Hepatocyte (in vitro differentiated cells): ENCODE measurements around the gene UNC5A. TPM values are rescaled to one million over a fixed set of nuclear protein-coding genes. Genes with fewer than 3 reads are reported as not detected.

Experiments
- DNase-seq: peaks from one replicate; pipeline ENCODE4 v3.0.0-alpha.2; 2016; ENCODE audit warnings: low spot score
- H2AFZ ChIP-seq: fragments of 200-600 bp; sonication (generic); 2 replicates; pipeline ENCODE4 v1.6.0; 2016; ENCODE audit warnings: antibody characterized with exemption, mild to moderate bottlenecking
- H3K27ac ChIP-seq: fragments of 200-600 bp; sonication (generic); 2 replicates; pipeline ENCODE4 v1.5.1; 2016; ENCODE audit warnings: mild to moderate bottlenecking
- H3K27me3 ChIP-seq: fragments of 200-600 bp; sonication (generic); 2 replicates; pipeline ENCODE4 v1.6.1; 2016
- H3K36me3 ChIP-seq: fragments of 200-600 bp; sonication (generic); replicated peaks from 2 replicates; pipeline ENCODE4 v1.5.1; 2016; ENCODE audit warnings: low read depth; ENCODE audit not compliant: insufficient read depth
- H3K4me1 ChIP-seq: fragments of 200-600 bp; sonication (generic); 2 replicates; pipeline ENCODE4 v1.5.1; 2016; ENCODE audit warnings: mild to moderate bottlenecking, moderate library complexity; ENCODE audit not compliant: insufficient read depth
- H3K4me2 ChIP-seq: fragments of 200-600 bp; sonication (generic); 2 replicates; pipeline ENCODE4 v1.6.0; 2016
- H3K4me3 ChIP-seq: fragments of 200-600 bp; sonication (generic); 2 replicates; pipeline ENCODE4 v1.5.1; 2016; ENCODE audit warnings: mild to moderate bottlenecking
- H3K79me2 ChIP-seq: fragments of 200-600 bp; sonication (generic); 2 replicates; pipeline ENCODE4 v1.6.0; 2017; ENCODE audit warnings: mild to moderate bottlenecking
- H3K9me2 ChIP-seq: fragments of 200-600 bp; sonication (generic); replicated peaks from 2 replicates; pipeline ENCODE4 v1.6.0; 2017; ENCODE audit warnings: mild to moderate bottlenecking; ENCODE audit not compliant: insufficient read depth
- H3K9me3 ChIP-seq: fragments of 200-600 bp; sonication (generic); 2 replicates; pipeline ENCODE4 v1.5.1; 2016; ENCODE audit warnings: low read depth, mild to moderate bottlenecking
- H4K20me1 ChIP-seq: fragments of 200-600 bp; sonication (generic); 2 replicates; pipeline ENCODE4 v1.6.0; 2016; ENCODE audit warnings: mild to moderate bottlenecking; ENCODE audit not compliant: insufficient read depth, poor library complexity, severe bottlenecking
- EZH2 ChIP-seq: fragments of 200-600 bp; sonication (generic); IDR thresholded peaks from 2 replicates; pipeline ENCODE4 v1.6.1; 2016; ENCODE audit warnings: antibody characterized with exemption, mild to moderate bottlenecking, borderline replicate concordance
- EZH2phosphoT487 ChIP-seq: fragments of 200-600 bp; sonication (generic); IDR thresholded peaks from one replicate; pipeline ENCODE4 v1.6.1; 2018; ENCODE audit warnings: antibody characterized with exemption, mild to moderate bottlenecking, low read depth, moderate library complexity; ENCODE audit not compliant: unreplicated experiment, severe bottlenecking
- WGBS: methylation state at CpG from one replicate; pipeline ENCODE4 v1.1.6; 2016; ENCODE audit warnings: low lambda C conversion rate; ENCODE audit errors: missing lambda C conversion rate; 5-methylcytosine and 5-hydroxymethylcytosine counted together
- polyA plus RNA-seq: library from polyadenylated mRNA; unstranded; fragments of >200 nt; fragmentation: Nextera tagmentation; extraction: Ambion mirVana; gene quantifications from 2 replicates; pipeline ENCODE4 v1.2.1, GENCODE V29; 2016
- total RNA-seq: library from RNA; depleted of rRNA; stranded (reverse); fragments of >200 nt; gene quantifications from 2 replicates; pipeline ENCODE4 v1.2.3, GENCODE V29; 2014
- TF ChIP-seq, protein P1 (sequence below): fragments of 200-600 bp; sonication (generic); IDR thresholded peaks from 2 replicates; pipeline ENCODE4 v1.5.1; 2016; ENCODE audit warnings: antibody characterized with exemption, mild to moderate bottlenecking; ENCODE audit not compliant: poor library complexity

The UNC5A gene
- total and polyA plus RNA-seq, 2 experiments from 2014 or later, result 0.10 to 1.1 TPM

DNA sequence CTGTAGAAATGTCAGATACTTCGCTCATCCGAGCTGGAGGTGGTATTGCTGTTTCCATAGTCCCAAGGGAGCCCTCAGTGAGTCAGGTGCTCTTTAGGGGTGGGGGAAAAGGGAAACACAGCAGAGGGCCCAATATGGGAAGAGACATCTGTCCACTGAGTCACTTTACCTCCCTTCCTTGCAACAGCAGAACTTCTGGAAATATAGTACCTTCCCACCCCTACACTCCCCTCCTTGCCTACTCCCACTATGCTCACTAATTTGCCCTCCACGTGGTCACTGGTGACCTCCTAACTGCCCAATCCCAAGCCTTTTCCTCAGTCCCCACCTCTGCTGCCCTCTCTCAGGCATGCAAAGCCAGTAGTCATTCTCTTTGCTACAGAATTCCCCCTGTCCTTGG lies 86.9 kb downstream of the UNC5A start:
- H4K20me1 ChIP-seq, result no peaks in the 10 kb centered on the region
- H3K9me3 ChIP-seq, result no peaks in the 10 kb centered on the region
- H3K4me3 ChIP-seq, result no peak overlapping the region
- H2AFZ ChIP-seq, result no peak overlapping the region
- 82% methylated on average over 3 of the region's 3 CpGs for WGBS
- no peak overlapping the region for H3K27ac ChIP-seq
- H3K36me3 ChIP-seq, result no peaks in the 10 kb centered on the region
- H3K9me2 ChIP-seq, result no peaks in the 10 kb centered on the region
- no peaks in the 10 kb centered on the region for H3K4me1 ChIP-seq
- H3K79me2 ChIP-seq, result no peaks in the 10 kb centered on the region
- no peaks in the 10 kb centered on the region for H3K27me3 ChIP-seq
- no peak overlapping the region for H3K4me2 ChIP-seq
- no peak for TF ChIP-seq EZH2phosphoT487
- no peak for TF ChIP-seq EZH2
- TF ChIP-seq, protein P1, sequence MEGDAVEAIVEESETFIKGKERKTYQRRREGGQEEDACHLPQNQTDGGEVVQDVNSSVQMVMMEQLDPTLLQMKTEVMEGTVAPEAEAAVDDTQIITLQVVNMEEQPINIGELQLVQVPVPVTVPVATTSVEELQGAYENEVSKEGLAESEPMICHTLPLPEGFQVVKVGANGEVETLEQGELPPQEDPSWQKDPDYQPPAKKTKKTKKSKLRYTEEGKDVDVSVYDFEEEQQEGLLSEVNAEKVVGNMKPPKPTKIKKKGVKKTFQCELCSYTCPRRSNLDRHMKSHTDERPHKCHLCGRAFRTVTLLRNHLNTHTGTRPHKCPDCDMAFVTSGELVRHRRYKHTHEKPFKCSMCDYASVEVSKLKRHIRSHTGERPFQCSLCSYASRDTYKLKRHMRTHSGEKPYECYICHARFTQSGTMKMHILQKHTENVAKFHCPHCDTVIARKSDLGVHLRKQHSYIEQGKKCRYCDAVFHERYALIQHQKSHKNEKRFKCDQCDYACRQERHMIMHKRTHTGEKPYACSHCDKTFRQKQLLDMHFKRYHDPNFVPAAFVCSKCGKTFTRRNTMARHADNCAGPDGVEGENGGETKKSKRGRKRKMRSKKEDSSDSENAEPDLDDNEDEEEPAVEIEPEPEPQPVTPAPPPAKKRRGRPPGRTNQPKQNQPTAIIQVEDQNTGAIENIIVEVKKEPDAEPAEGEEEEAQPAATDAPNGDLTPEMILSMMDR, result no peak
- DNase-seq, result no peak

- DNase-seq, result no peak
- no peak for TF ChIP-seq EZH2phosphoT487
- Histone ChIP-seq H3K27ac (no peak within 1 kb of the TSS), H2AFZ (no peak within 1 kb of the TSS), H3K36me3 (no peaks in the 10 kb centered on the region), H3K9me3 (no peaks in the 10 kb centered on the region), H3K4me3 (no peak within 1 kb of the TSS), H3K27me3 (no peaks in the 10 kb centered on the region), H3K4me2 (no peak within 1 kb of the TSS), H3K79me2 (no peaks in the 10 kb centered on the region), H4K20me1 (no peaks in the 10 kb centered on the region), H3K9me2 (no peaks in the 10 kb centered on the region), H3K4me1 (no peaks in the 10 kb centered on the region)
- 91% methylated on average over 9 of the region's 9 CpGs for WGBS
These were observed 89.0 kb downstream of the UNC5A start, which contains the start of gene HK3 for GRCh38 chr5:176899296-176899891. Gene HK3 (minus strand): TSS chr5:176899346. CDS start chr5:176896159, 3,187 bp downstream.

GRCh38 chr5:176899946-176900779 lies 89.8 kb downstream of the UNC5A start:
- no peak overlapping the region for H3K27ac ChIP-seq
- DNase-seq, result no peak

DNA sequence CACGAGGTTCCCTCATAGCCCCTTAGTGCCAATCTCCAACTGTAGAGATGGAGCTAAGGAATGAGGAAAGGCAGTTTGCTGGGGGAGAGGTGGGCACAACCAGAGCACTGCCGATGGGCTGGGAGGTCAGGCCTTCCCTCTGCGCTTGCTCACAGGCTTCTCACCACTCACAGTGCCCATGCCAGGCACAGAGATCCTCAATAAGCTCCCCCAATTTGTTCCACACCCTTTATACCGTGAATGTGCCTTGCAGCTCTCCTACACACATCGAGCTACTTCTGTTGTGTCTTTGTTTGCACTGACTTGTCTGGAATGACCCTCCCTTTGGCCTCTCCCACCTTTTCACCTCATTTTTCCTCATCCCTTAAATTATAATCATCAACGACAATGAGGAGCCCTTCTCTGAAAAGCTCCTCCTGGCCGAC lies 90.4 kb downstream of the UNC5A start:
- no peaks in the 10 kb centered on the region for H3K27me3 ChIP-seq
- no peaks in the 10 kb centered on the region for H3K9me2 ChIP-seq
- H3K4me1 ChIP-seq, result no peaks in the 10 kb centered on the region
- H3K4me3 ChIP-seq, result no peak overlapping the region
- H4K20me1 ChIP-seq, result no peaks in the 10 kb centered on the region
- no peak overlapping the region for H3K4me2 ChIP-seq
- H3K27ac ChIP-seq, result no peak overlapping the region
- TF ChIP-seq EZH2phosphoT487 (no peak), EZH2 (no peak)
- TF ChIP-seq, protein P1, result no peak
- H2AFZ ChIP-seq, result no peak overlapping the region
- no peaks in the 10 kb centered on the region for H3K9me3 ChIP-seq
- DNase-seq, result no peak
- peaks cover 2% of the 10 kb centered on the region for H3K36me3 ChIP-seq
- 91% methylated on average over 7 of the region's 7 CpGs for WGBS
- no peaks in the 10 kb centered on the region for H3K79me2 ChIP-seq

More at GRCh38 chr5:176899946-176900779, 89.8 kb downstream of the UNC5A start:
- H3K9me2 ChIP-seq, result no peaks in the 10 kb centered on the region
- no peak overlapping the region for H2AFZ ChIP-seq
- no peak overlapping the region for H3K4me3 ChIP-seq
- no peaks in the 10 kb centered on the region for H3K79me2 ChIP-seq
- no peak overlapping the region for H3K4me2 ChIP-seq
- no peaks in the 10 kb centered on the region for H3K9me3 ChIP-seq
- WGBS, result 94% methylated on average over 4 of the region's 4 CpGs
- no peaks in the 10 kb centered on the region for H4K20me1 ChIP-seq
- H3K4me1 ChIP-seq, result no peaks in the 10 kb centered on the region
- no peaks in the 10 kb centered on the region for H3K27me3 ChIP-seq
- TF ChIP-seq EZH2, result no peak
- TF ChIP-seq EZH2phosphoT487, result no peak
- H3K36me3 ChIP-seq, result peaks cover 2% of the 10 kb centered on the region
